HepG2 (cell line): ENCODE data around the gene ZNF783. TPM values are rescaled to one million over a fixed set of nuclear protein-coding genes. Genes with fewer than 3 reads are reported as not detected.

Source experiments
- MED13 ChIP-seq: sonication (generic); formaldehyde crosslinking; IDR thresholded peaks from 2 replicates; pipeline ENCODE4 v1.5.0; 2020; ENCODE audit warnings: missing genetic modification reagents
- SKI ChIP-seq: fragments of 450-650 bp; IDR thresholded peaks from one replicate; pipeline ENCODE4 v1.6.1; 2018; ENCODE audit warnings: mild to moderate bottlenecking; ENCODE audit not compliant: partially characterized antibody
- ZMYM3 ChIP-seq: sonication (generic); formaldehyde crosslinking; IDR thresholded peaks from 2 replicates; pipeline ENCODE4 v1.5.1; 2020; ENCODE audit warnings: mild to moderate bottlenecking, missing genetic modification reagents
- ZNF562 ChIP-seq: sonication (generic); formaldehyde crosslinking; IDR thresholded peaks from 2 replicates; pipeline ENCODE4 v1.8.0; 2022; ENCODE audit warnings: missing genetic modification reagents, borderline replicate concordance
- polyA plus RNA-seq, 8 experiments: library from polyadenylated mRNA; depleted of rRNA in 3 of 8; stranded (reverse) in 7 of 8; unstranded in 1 of 8; fragments of >200 nt; fragmentation: Illumina TruSeq in 4 of 8; extraction: Trizol in 4 of 8; gene quantifications; 2 replicates each; pipeline versions ENCODE4 v1.2.1 to v1.2.3, GENCODE V29; 2011 to 2016; ENCODE audit warnings: low read depth in 4 of 8, missing spikeins in 1 of 8, mixed read lengths in 1 of 8; ENCODE audit not compliant: insufficient read depth in 1 of 8
- total RNA-seq, 5 experiments: library from RNA; depleted of rRNA; stranded (reverse); fragments of >200 nt; fragmentation: Illumina TruSeq; extraction: Trizol; gene quantifications; 2 replicates each; pipeline ENCODE4 v1.2.3, GENCODE V29; 2016; ENCODE audit warnings: low read depth in 1 of 5
- TF ChIP-seq, protein P1 (sequence below): IDR thresholded peaks from 2 replicates; pipeline ENCODE4 v1.6.1; 2012; ENCODE audit warnings: inconsistent platforms
- TF ChIP-seq, protein P2 (sequence below): sonication (generic); formaldehyde crosslinking; IDR thresholded peaks from 2 replicates; pipeline ENCODE4 v1.4.0; 2020; ENCODE audit warnings: mild to moderate bottlenecking, missing genetic modification reagents
- TF ChIP-seq, protein P3 (sequence below): sonication (generic); formaldehyde crosslinking; IDR thresholded peaks from 2 replicates; pipeline ENCODE4 v1.4.0; 2020; ENCODE audit warnings: missing genetic modification reagents; ENCODE audit errors: not compliant biosample characterization
- TF ChIP-seq, protein P4 (sequence below): sonication (generic); formaldehyde crosslinking; conservative IDR thresholded peaks from 2 replicates; pipeline ENCODE4 v1.8.0; 2022; ENCODE audit warnings: mild to moderate bottlenecking, moderate library complexity, missing genetic modification reagents
- TF ChIP-seq, protein P5 (sequence below): sonication (generic); formaldehyde crosslinking; IDR thresholded peaks from one replicate; pipeline ENCODE4 v1.5.1; 2020; ENCODE audit warnings: mild to moderate bottlenecking, missing genetic modification reagents; ENCODE audit errors: not compliant biosample characterization
- TF ChIP-seq, protein P6 (sequence below): sonication (generic); formaldehyde crosslinking; IDR thresholded peaks from 2 replicates; pipeline ENCODE4 v1.5.1; 2020; ENCODE audit warnings: missing genetic modification reagents, mild to moderate bottlenecking, borderline replicate concordance
- TF ChIP-seq, protein P7 (sequence below): sonication (generic); formaldehyde crosslinking; IDR thresholded peaks from 2 replicates; pipeline ENCODE4 v1.4.0; 2020; ENCODE audit warnings: missing genetic modification reagents

The ZNF783 gene
- total and polyA plus RNA-seq, 2 of the 13 experiments (the other 11 are each of a cell fraction or from before 2014, with no cell fraction given): 4.1 to 5.2 TPM

DNA sequence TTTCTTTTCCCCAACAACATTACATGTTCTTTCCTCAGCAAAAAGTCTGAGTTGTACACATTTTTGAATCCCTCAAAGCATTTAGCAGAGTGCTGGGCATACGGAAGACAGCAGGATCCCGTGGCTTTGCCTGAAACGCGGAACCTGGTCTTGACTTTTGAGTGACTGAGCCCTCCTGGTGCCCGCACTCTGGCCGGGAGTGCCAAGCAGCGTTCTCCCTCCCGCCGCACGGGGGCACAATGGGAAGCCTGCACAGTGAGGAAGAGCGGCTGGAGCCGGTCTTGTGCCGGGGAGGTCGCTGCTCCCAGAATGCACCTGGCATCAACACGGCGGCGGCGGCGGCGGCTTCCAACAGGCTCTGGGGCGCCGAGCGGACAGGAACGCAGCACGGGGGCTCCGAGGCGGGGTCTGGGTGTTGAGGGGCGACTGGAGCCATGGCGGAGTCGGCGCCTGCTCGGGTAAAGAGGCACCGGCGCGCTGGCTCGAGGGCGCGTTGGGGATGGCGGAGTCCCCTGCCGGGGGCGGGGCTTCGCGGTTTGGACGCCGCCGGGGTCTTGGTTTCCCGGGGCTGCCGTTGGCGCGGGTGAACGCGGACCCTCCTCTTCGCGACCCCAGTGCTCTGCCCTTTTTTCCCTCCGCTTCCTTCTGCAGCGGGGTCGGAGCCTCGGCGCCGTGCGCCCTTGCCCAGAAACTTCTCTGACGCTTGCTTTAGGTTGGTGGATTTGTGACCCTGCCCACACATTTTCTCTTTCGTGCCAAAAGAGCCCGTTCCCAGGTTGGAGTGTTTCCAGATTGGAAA is 22.5 kb upstream of the ZNF783 start, which contains the start of gene ZNF212 (continued):
- TF ChIP-seq MED13 (CRISPR knock-in tag): no peak
- TF ChIP-seq, protein P1, sequence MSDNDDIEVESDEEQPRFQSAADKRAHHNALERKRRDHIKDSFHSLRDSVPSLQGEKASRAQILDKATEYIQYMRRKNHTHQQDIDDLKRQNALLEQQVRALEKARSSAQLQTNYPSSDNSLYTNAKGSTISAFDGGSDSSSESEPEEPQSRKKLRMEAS: peak; percentile 83
- TF ChIP-seq, protein P2, sequence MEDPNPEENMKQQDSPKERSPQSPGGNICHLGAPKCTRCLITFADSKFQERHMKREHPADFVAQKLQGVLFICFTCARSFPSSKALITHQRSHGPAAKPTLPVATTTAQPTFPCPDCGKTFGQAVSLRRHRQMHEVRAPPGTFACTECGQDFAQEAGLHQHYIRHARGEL (CRISPR knock-in tag): no peak
- TF ChIP-seq, protein P3, sequence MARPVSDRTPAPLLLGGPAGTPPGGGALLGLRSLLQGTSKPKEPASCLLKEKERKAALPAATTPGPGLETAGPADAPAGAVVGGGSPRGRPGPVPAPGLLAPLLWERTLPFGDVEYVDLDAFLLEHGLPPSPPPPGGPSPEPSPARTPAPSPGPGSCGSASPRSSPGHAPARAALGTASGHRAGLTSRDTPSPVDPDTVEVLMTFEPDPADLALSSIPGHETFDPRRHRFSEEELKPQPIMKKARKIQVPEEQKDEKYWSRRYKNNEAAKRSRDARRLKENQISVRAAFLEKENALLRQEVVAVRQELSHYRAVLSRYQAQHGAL (CRISPR knock-in tag): no peak
- TF ChIP-seq, protein P4, sequence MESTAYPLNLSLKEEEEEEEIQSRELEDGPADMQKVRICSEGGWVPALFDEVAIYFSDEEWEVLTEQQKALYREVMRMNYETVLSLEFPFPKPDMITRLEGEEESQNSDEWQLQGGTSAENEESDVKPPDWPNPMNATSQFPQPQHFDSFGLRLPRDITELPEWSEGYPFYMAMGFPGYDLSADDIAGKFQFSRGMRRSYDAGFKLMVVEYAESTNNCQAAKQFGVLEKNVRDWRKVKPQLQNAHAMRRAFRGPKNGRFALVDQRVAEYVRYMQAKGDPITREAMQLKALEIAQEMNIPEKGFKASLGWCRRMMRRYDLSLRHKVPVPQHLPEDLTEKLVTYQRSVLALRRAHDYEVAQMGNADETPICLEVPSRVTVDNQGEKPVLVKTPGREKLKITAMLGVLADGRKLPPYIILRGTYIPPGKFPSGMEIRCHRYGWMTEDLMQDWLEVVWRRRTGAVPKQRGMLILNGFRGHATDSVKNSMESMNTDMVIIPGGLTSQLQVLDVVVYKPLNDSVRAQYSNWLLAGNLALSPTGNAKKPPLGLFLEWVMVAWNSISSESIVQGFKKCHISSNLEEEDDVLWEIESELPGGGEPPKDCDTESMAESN (CRISPR knock-in tag): peak; percentile 97
- TF ChIP-seq ZMYM3 (CRISPR knock-in tag): no peak
- TF ChIP-seq ZNF562 (CRISPR knock-in tag): no peak
- TF ChIP-seq, protein P5, sequence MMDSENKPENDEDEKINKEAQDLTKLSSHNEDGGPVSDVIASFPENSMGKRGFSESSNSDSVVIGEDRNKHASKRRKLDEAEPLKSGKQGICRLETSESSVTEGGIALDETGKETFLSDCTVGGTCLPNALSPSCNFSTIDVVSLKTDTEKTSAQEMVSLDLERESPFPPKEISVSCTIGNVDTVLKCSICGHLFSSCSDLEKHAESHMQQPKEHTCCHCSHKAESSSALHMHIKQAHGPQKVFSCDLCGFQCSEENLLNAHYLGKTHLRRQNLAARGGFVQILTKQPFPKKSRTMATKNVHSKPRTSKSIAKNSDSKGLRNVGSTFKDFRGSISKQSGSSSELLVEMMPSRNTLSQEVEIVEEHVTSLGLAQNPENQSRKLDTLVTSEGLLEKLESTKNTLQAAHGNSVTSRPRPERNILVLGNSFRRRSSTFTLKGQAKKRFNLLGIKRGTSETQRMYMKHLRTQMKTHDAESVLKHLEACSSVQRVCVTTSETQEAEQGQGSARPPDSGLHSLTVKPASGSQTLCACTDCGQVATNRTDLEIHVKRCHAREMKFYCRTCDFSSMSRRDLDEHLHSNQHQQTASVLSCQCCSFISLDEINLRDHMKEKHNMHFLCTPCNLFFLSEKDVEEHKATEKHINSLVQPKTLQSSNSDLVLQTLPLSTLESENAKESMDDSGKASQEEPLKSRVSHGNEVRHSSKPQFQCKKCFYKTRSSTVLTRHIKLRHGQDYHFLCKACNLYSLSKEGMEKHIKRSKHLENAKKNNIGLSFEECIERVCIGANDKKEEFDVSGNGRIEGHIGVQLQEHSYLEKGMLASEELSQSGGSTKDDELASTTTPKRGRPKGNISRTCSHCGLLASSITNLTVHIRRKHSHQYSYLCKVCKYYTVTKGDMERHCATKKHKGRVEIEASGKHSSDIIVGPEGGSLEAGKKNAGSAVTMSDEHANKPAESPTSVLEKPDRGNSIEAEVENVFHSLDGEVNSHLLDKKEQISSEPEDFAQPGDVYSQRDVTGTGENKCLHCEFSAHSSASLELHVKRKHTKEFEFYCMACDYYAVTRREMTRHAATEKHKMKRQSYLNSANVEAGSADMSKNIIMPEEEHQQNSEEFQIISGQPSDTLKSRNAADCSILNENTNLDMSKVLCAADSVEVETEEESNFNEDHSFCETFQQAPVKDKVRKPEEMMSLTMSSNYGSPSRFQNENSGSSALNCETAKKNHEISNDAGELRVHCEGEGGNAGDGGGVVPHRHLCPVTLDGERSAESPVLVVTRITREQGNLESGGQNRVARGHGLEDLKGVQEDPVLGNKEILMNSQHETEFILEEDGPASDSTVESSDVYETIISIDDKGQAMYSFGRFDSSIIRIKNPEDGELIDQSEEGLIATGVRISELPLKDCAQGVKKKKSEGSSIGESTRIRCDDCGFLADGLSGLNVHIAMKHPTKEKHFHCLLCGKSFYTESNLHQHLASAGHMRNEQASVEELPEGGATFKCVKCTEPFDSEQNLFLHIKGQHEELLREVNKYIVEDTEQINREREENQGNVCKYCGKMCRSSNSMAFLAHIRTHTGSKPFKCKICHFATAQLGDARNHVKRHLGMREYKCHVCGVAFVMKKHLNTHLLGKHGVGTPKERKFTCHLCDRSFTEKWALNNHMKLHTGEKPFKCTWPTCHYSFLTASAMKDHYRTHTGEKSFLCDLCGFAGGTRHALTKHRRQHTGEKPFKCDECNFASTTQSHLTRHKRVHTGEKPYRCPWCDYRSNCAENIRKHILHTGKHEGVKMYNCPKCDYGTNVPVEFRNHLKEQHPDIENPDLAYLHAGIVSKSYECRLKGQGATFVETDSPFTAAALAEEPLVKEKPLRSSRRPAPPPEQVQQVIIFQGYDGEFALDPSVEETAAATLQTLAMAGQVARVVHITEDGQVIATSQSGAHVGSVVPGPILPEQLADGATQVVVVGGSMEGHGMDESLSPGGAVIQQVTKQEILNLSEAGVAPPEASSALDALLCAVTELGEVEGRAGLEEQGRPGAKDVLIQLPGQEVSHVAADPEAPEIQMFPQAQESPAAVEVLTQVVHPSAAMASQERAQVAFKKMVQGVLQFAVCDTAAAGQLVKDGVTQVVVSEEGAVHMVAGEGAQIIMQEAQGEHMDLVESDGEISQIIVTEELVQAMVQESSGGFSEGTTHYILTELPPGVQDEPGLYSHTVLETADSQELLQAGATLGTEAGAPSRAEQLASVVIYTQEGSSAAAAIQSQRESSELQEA (CRISPR knock-in tag): peak; percentile 49
- TF ChIP-seq, protein P6, sequence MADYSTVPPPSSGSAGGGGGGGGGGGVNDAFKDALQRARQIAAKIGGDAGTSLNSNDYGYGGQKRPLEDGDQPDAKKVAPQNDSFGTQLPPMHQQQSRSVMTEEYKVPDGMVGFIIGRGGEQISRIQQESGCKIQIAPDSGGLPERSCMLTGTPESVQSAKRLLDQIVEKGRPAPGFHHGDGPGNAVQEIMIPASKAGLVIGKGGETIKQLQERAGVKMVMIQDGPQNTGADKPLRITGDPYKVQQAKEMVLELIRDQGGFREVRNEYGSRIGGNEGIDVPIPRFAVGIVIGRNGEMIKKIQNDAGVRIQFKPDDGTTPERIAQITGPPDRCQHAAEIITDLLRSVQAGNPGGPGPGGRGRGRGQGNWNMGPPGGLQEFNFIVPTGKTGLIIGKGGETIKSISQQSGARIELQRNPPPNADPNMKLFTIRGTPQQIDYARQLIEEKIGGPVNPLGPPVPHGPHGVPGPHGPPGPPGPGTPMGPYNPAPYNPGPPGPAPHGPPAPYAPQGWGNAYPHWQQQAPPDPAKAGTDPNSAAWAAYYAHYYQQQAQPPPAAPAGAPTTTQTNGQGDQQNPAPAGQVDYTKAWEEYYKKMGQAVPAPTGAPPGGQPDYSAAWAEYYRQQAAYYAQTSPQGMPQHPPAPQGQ (CRISPR knock-in tag): peak; percentile 56; the same call in 1 of the 2 replicates
- TF ChIP-seq, protein P7, sequence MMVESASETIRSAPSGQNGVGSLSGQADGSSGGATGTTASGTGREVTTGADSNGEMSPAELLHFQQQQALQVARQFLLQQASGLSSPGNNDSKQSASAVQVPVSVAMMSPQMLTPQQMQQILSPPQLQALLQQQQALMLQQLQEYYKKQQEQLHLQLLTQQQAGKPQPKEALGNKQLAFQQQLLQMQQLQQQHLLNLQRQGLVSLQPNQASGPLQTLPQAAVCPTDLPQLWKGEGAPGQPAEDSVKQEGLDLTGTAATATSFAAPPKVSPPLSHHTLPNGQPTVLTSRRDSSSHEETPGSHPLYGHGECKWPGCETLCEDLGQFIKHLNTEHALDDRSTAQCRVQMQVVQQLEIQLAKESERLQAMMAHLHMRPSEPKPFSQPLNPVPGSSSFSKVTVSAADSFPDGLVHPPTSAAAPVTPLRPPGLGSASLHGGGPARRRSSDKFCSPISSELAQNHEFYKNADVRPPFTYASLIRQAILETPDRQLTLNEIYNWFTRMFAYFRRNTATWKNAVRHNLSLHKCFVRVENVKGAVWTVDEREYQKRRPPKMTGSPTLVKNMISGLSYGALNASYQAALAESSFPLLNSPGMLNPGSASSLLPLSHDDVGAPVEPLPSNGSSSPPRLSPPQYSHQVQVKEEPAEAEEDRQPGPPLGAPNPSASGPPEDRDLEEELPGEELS (CRISPR knock-in tag): peak; percentile 51; the same call in 1 of the 2 replicates
- peak; percentile 39 for TF ChIP-seq SKI
